Upper lobe of left lung (tissue), 4 donors: ENCODE data around the gene AAMDC.
"Not testable (repeated sequence)": the region's sequence is repeated elsewhere in the genome, so short reads cannot be mapped to it uniquely, and the experiment has no call there.

Experiments used
- POLR2A ChIP-seq, 4 donors: fragments of 450-650 bp; IDR thresholded peaks; one replicate each; pipeline ENCODE4 v1.5.1; 2016 to 2017; ENCODE audit warnings: antibody characterized with exemption in 4 of 4, mild to moderate bottlenecking in 2 of 4
- POLR2AphosphoS5 ChIP-seq, 2 donors: sonication (generic); formaldehyde crosslinking; IDR thresholded peaks; one replicate each; pipeline ENCODE4 v1.5.1; 2017; ENCODE audit warnings: antibody characterized with exemption in 2 of 2
- TF ChIP-seq, protein P1 (sequence below), 6 experiments: fragments of 450-650 bp in 4 of 6; fragments of 200-600 bp in 2 of 6; sonication (generic) in 2 of 6; IDR thresholded peaks; one replicate each; pipeline ENCODE4 v1.5.1; 2016 to 2019; ENCODE audit warnings: antibody characterized with exemption in 6 of 6

DNA sequence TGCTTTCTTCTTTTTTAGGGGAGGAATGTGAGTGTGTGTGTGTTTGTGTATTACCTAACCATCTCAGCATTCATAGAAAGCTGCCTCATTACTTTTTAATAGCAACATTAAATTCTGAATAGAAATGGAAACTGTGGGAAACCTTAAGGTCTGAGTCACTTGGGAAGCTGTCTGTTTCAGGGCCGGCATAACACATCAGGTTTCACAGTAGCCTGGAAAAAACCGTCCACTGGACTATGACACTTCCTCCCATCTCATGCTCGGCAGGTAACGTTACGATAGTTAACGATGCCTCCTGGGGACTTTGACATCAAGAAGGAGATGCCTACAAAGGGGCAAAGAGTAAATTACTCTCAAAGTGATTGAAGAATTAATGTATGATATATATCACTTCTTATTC is 89.9 kb downstream of the AAMDC start:
- TF ChIP-seq, protein P1, sequence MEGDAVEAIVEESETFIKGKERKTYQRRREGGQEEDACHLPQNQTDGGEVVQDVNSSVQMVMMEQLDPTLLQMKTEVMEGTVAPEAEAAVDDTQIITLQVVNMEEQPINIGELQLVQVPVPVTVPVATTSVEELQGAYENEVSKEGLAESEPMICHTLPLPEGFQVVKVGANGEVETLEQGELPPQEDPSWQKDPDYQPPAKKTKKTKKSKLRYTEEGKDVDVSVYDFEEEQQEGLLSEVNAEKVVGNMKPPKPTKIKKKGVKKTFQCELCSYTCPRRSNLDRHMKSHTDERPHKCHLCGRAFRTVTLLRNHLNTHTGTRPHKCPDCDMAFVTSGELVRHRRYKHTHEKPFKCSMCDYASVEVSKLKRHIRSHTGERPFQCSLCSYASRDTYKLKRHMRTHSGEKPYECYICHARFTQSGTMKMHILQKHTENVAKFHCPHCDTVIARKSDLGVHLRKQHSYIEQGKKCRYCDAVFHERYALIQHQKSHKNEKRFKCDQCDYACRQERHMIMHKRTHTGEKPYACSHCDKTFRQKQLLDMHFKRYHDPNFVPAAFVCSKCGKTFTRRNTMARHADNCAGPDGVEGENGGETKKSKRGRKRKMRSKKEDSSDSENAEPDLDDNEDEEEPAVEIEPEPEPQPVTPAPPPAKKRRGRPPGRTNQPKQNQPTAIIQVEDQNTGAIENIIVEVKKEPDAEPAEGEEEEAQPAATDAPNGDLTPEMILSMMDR (IDR thresholded peaks at IDR 0.05): not testable (repeated sequence)
- TF ChIP-seq POLR2A, POLR2AphosphoS5 (IDR thresholded peaks at IDR 0.05): not testable (repeated sequence)
